ENCODE data around the gene PTPRR.

Gene PTPRR

DNA sequence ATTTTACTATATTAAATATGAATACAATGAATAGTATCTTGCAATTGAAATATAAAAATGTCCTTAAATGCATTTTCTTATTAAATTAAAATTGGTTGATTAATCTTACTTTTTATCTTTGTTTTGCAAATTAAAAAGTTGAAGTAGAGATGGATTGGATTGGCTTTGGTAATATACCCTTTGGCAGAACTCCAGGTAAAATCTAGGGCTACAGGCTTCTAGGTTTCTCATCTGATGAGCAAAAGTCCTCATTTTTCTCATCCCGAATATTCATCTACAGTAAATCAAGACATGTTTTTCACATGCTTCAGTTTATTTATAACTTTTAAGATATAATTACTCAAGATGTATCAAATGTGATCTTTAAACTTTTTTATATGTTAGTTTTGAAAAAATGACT is 2.2 kb downstream of the PTPRR start:
- no peak for DNase-seq (ENCODE audit: low spot score)

DNA sequence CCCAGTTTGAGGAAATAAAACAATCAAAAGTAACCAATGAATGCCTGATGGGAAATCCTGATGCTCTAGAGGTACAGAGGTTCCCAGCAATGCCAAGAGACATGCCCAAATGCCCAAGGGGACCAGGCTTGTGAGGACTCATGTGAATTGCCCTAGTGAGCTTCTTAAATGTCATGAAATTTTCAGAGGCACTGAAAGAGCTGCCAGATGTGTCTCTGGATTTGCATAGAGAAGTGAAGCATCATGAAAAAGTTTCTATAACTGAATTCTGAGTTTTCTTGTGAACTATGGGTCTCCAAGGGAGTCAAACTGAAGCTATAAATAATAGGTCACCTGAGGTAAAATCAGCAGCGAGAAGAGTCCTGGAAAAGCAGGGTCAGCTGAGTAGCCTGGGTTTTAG is 9.9 kb downstream of the PTPRR start:
- DNase-seq (ENCODE audit: low spot score): no peak

DNA sequence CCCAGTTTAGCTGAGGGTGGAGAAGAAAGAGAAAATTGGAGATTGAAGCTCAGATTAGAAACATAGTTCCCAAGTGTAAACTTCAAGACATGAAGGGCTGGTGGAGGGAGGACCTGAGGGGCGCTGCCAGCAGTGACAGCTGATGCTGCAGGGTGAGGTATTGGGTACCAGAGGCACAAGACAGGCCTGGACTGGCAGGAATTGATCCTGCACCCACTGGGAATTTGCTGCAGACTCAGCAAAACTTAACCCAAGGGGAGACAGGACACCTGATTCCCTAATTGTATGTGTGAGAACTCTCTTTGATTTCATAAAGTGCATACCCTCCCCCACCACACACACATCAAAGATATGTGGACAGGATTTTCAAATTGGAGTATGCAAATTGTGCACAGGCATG is 11.6 kb downstream of the PTPRR start:
- DNase-seq (ENCODE audit: low spot score): no peak

DNA sequence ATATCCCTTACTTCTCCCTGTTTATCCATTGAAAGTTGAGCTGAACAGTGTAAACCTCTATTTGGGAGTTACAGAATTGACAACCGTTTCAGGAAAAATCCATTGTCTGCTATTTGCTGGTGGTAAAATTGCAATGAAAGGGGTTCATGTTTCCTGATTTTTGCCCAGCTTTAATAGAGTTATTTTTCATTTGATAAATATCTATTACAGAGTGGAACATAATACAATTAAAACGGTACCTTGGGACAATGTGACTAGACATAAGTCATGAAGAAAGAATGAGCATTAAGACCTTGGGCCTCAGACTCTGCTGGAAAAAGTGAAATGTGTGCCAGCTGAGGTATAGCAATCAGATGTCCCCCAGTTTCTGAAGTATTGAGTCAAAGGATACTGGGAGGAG is 13.1 kb downstream of the PTPRR start:
- no peak for DNase-seq (ENCODE audit: low spot score)

DNA sequence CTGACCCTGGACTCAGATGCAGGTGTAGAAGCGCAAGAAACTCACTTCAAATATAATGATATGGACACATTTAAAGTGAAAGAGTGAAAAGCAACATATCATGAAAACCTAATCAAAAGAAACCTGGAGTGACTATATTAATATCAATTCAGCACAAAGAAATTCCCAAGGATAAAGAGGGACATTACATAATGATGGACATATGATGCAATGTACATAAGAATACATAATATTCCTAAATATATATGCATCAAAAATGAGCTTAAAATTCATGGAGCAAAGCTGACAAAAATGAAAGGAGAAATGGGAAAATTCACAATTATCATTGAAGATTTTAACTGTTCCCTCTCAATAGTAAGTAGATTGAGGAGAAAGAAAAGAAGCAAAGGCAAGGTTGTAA is 24.6 kb downstream of the PTPRR start:
- DNase-seq (ENCODE audit: low spot score): no peak

GRCh38 chr12:70892593-70892992 is 27.9 kb downstream of the PTPRR start:
- no peak for DNase-seq (ENCODE audit: low spot score)

DNA sequence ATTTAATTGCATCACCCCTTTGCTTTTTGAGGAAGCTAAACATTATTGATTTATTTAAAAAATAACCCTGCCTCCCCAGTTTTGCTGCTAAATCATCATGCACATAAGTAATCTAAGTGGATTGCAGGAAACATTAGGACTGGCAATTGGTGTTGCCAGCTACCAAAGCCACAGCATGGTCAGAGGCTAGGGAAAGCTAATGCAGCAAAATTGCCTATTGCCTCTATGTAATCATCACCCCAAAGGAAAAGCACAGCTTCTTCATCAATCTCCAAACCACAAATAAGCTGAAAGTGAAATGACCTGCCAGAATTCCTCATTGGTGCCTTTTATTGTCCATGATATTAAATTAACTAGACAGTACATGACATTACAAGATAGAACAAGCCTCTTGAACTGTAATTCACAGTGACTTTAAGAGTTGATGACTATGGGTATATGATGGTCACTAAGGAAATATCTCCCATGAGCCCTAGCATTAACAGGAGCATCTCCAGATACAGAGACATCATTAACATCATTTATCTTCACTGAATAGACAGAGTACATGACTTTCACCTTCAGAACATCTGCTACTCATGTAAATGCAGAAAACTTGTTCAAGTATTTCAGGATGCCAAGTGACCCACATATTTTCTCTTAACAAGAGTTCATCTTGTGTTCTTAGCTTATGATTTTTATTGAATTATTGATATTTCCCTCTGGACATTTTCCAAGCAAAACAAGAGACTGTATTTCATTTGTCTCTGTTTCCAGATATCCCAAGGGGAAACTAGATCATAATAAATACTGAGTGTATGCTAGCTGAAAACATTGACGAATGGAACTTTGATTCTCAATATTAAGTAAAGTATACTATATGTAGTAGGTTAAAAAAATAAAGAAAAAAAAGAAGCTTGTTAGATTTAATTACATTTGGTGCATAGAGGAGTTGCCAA is 29.4 kb downstream of the PTPRR start:
- no peak for DNase-seq (ENCODE audit: low spot score)

GRCh38 chr12:70885956-70886355 is 34.6 kb downstream of the PTPRR start:
- DNase-seq (ENCODE audit: low spot score): no peak

DNA sequence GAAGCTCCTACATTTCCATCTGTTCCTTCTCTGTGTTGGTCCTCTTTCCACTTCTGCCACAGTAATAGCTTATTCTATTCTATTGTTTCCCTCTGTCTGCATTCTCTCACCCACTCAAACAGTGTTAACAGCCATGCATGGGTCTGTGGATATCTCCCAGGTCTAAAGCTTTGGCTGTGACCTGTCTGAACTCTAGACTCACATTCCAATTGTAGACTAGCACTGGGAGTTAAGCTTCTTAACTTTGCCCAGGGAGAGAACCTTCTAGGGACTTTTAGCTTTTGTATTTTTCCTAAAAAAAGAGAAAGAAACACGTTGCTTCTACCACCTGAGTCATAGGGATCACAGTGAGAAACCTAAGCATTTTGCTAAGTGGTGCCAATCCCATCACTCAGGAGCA is 36.7 kb downstream of the PTPRR start:
- DNase-seq (ENCODE audit: low spot score): no peak

- no peak for DNase-seq (ENCODE audit: low spot score)
Measured at GRCh38 chr12:70880744-70881143, 39.8 kb downstream of the PTPRR start.

DNA sequence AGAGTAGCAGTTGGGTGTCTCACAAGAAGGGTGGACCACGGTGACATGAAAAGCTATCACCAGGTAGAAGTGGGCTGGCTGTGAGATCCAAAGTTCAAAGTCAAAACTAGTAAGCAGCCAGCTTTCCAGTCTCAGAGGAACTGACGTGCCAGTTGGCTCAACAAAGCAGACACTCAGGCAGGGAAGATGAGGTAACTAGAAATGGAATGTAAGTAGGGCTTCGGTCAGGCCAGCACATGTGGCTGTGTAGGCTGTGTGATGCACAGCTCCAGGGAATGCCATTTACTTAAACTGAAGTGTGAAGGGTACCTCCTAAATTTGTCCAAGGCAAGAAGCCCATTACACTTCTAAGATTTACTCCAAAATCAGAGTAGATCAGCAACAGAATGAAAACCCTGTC is 43.6 kb downstream of the PTPRR start:
- DNase-seq (ENCODE audit: low spot score): peak; percentile 8

- no peak for DNase-seq (ENCODE audit: low spot score)
Measured at GRCh38 chr12:70875628-70876027, 44.9 kb downstream of the PTPRR start.

GRCh38 chr12:70854881-70855568 is 65.5 kb downstream of the PTPRR start:
- DNase-seq (ENCODE audit: low spot score): no peak

DNA sequence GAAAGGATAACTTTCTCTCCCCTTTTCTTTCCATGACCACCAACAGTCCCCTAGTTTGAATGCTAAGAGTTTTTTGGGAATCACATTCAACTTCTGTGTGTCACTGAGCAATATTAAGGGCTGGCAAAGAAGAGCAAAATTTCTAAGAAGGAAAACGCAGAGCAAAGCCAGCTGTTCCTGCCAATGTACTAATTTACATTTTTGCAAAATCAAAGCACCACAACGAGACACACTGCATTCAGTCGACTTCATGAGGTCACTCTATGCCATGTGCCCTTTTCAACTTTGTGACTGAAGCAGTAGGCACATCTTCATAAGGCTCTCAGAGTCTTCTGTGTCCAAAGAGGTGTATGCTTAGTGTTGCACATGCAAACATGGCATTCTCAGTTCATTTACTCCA is 66.4 kb downstream of the PTPRR start:
- no peak for DNase-seq (ENCODE audit: low spot score)

- DNase-seq (ENCODE audit: low spot score): no peak
Measured at GRCh38 chr12:70853326-70853725, 67.2 kb downstream of the PTPRR start.

DNA sequence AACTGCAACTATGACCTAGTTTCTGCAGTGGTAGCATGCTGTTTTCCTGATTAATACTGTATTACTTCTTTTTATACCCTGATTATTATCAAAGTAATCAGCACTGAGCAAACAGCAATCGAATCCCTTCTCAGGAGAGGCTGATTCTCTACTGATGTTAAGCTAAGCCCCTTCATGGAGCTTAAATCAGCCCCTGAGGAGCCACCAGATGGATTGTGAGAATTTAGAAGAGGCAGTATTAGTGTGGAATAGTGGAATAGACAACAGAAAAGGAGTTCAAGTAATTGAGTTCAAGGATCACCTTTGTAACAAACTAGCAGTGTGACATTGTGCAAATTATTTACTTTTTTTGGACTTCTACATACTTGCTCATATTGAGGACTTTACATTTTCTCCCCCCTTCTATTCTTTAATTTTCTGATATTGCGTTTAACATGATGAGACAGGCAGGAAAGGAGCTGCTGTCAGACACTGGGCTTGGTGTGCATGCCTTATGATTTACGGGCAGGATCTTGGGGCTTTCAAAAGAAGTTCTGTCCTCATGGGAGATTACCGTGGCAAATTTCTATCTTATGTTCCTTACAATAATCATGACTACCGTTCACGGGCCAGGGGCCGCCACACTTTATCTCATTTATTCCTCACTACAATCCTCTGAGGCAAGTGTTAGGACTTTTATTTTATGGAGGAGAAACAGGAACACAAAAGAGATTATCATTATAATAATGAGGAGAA is 68.0 kb downstream of the PTPRR start:
- DNase-seq (ENCODE audit: low spot score): no peak

GRCh38 chr12:70849265-70849960 is 71.1 kb downstream of the PTPRR start:
- peak; percentile 35 for DNase-seq (ENCODE audit: low spot score)

DNA sequence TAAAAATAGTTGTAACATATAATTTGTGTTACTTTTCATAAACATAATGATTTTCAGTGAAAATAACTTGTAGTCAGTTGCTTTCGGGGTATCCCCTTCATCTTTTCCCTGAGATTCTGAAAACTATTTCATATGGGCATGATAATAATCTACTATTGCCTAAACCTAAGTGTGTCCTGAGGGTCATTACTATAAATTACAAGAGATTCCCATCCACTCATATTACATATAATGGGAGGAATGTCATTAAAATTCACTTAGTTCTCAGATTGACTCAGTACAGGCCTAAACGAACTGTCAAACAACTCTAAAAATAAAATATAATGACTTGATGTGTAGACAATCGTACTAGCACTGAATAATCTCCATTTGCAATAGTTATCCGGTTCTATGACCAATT is 72.7 kb downstream of the PTPRR start:
- no peak for DNase-seq (ENCODE audit: low spot score)

GRCh38 chr12:70845268-70845667 is 75.3 kb downstream of the PTPRR start:
- no peak for DNase-seq (ENCODE audit: low spot score)

DNA sequence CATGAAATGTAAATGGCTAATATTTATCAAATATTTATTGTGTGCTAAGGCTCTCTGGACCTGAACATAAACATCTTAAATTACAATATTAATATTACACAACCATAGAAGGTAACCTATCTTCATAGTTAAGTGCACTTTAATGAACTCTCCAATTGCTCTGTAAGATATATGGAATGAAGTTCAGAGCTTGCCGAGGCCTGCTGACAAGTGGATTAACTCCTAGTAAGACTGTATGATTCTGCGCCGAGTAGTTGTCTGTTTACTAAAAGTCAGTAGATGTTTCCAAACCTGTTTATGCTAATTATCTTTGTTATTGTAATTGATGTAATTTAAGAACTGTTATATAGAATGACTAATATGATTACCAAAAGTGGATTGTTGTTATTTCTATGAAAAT is 77.2 kb downstream of the PTPRR start:
- DNase-seq (ENCODE audit: low spot score): no peak

DNA sequence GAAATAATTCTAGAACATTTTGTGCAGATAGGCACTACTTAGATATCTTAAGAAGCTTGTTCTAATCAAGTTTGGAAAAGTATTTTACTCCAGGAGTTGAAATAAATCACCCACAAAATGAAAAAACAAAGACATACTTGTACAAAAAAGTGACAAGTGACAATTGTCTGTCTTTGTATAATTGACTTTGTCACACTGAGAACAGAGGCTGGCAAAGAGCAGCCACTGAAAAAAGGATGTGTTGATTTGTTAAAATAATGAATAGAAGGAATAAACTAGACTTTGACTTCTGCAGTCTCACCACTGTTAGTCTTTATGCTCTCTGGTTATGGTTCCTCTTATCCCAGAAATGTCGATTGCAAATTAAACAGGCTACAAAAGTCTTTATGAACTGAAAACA is 77.6 kb downstream of the PTPRR start:
- no peak for DNase-seq (ENCODE audit: low spot score)

DNA sequence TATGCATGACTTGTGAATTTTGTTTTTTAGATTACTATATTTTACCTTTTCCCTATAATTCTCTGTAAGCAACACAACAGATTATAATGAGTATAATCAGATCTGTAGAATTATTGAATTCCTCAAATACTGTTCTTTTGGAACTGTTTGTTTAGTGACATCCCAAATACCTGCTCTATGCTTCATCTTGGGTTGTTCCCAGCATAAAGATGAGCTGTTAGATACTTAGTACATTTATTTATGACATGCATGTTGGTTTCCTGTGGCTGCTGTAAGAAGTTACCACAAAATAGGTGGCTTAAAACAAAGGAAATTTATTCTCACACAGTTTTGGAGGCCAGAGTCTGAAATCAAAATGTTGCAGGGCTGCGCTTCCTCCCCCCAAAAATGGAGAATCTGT is 78.4 kb downstream of the PTPRR start:
- DNase-seq (ENCODE audit: low spot score): peak; percentile 6

Data from kidney tubule cell (primary cell).